ENCODE data around the gene ZNF398.
"Not testable (repeated sequence)": the region's sequence is repeated elsewhere in the genome, so short reads cannot be mapped to it uniquely, and the experiment has no call there.

Gene ZNF398

GRCh38 chr7:149141893-149142292, 5.4 kb upstream of the ZNF398 start:
- no peaks in the 10 kb centered on the region for H3K27me3 ChIP-seq (ENCODE audit: low read length)
- H3K36me3 ChIP-seq (ENCODE audit: low read length): no peaks in the 10 kb centered on the region
- no peak overlapping the region for H3K27ac ChIP-seq (ENCODE audit: low read depth, low read length)
- no peak overlapping the region for H3K4me3 ChIP-seq (ENCODE audit: insufficient read depth, low read length, poor library complexity, severe bottlenecking)
- H3K9ac ChIP-seq (ENCODE audit: low read length): no peak overlapping the region
- H2AFZ ChIP-seq (ENCODE audit: low read depth, low read length, severe bottlenecking): no peak overlapping the region
- TF ChIP-seq CTCF (IDR thresholded peaks at IDR 0.05; ENCODE audit: insufficient read depth, low read length, poor library complexity, severe bottlenecking) (no peak), EZH2phosphoT487 (conservative IDR thresholded peaks at IDR 0.05; ENCODE audit: low read length) (no peak)
- no peaks in the 10 kb centered on the region for H4K20me1 ChIP-seq (ENCODE audit: low read depth, low read length)
- H3K9me2 ChIP-seq (replicated peaks; ENCODE audit: insufficient read depth, low read length): no peaks in the 10 kb centered on the region
- no peaks in the 10 kb centered on the region for H3K9me3 ChIP-seq (ENCODE audit: insufficient read depth, low read length)
- no peak overlapping the region for H3K4me2 ChIP-seq (ENCODE audit: low read depth, low read length, poor library complexity, severe bottlenecking)
- peaks cover 6% of the 10 kb centered on the region; the same call in 1 of the 2 replicates for H3K79me2 ChIP-seq (ENCODE audit: insufficient read depth, low read length)
- H3F3A ChIP-seq (ENCODE audit: insufficient read depth): peaks cover 20% of the 10 kb centered on the region

GRCh38 chr7:149144436-149144922, 2.8 kb upstream of the ZNF398 start:
- not testable (repeated sequence) for H3K4me3 ChIP-seq (ENCODE audit: insufficient read depth, low read length, poor library complexity, severe bottlenecking); H3K9ac ChIP-seq (ENCODE audit: low read length); H3K9me3 ChIP-seq (ENCODE audit: insufficient read depth, low read length); H4K20me1 ChIP-seq (ENCODE audit: low read depth, low read length); H2AFZ ChIP-seq (ENCODE audit: low read depth, low read length, severe bottlenecking); H3K9me2 ChIP-seq (replicated peaks; ENCODE audit: insufficient read depth, low read length); H3K36me3 ChIP-seq (ENCODE audit: low read length); H3K27me3 ChIP-seq (ENCODE audit: low read length)
- Histone ChIP-seq H3K4me2 (ENCODE audit: low read depth, low read length, poor library complexity, severe bottlenecking) (peak overlapping the region; percentile 84), H3K79me2 (ENCODE audit: insufficient read depth, low read length) (peaks cover 26% of the 10 kb centered on the region), H3K27ac (ENCODE audit: low read depth, low read length) (peak overlapping the region; percentile 87; the same call in 1 of the 2 replicates), H3F3A (ENCODE audit: insufficient read depth) (peaks cover 20% of the 10 kb centered on the region)

GRCh38 chr7:149145031-149145845, 2.0 kb upstream of the ZNF398 start:
- Histone ChIP-seq H3K27ac (ENCODE audit: low read depth, low read length) (peak overlapping the region; percentile 87), H3K79me2 (ENCODE audit: insufficient read depth, low read length) (peaks cover 34% of the 10 kb centered on the region), H3K9me3 (ENCODE audit: insufficient read depth, low read length) (no peaks in the 10 kb centered on the region), H3K36me3 (ENCODE audit: low read length) (no peaks in the 10 kb centered on the region), H2AFZ (ENCODE audit: low read depth, low read length, severe bottlenecking) (peak overlapping the region; percentile 16), H3K4me3 (ENCODE audit: insufficient read depth, low read length, poor library complexity, severe bottlenecking) (peak overlapping the region; percentile 89), H3K27me3 (ENCODE audit: low read length) (no peaks in the 10 kb centered on the region), H3K4me2 (ENCODE audit: low read depth, low read length, poor library complexity, severe bottlenecking) (peak overlapping the region; percentile 84), H4K20me1 (ENCODE audit: low read depth, low read length) (no peaks in the 10 kb centered on the region), H3K9me2 (replicated peaks; ENCODE audit: insufficient read depth, low read length) (no peaks in the 10 kb centered on the region), H3K9ac (ENCODE audit: low read length) (peak overlapping the region; percentile 92), H3F3A (ENCODE audit: insufficient read depth) (peaks cover 17% of the 10 kb centered on the region)
- TF ChIP-seq CTCF (IDR thresholded peaks at IDR 0.05; ENCODE audit: insufficient read depth, low read length, poor library complexity, severe bottlenecking): no peak
- no peak for TF ChIP-seq EZH2phosphoT487 (conservative IDR thresholded peaks at IDR 0.05; ENCODE audit: low read length)

Measured in SU-DHL-6 (cell line).